Endothelial cell of umbilical vein (primary cell): ENCODE data around the gene FBXO34. TPM values are rescaled to one million over a fixed set of nuclear protein-coding genes. Genes with fewer than 3 reads are reported as not detected.

Experiments
- BruUV-seq: library from RNA; stranded (reverse); fragments of 400-500 nt; replicated peaks from 2 replicates; lab custom pipeline; 2021; lab: Mats Ljungman, UMichigan
- CTCF ChIA-PET: fragments of 300-600, 350-600 bp; sonication (Branson Sonifier 250); formaldehyde crosslinking; loops from one replicate; lab custom pipeline; 2021; ENCODE audit warnings: antibody characterized with exemption, inconsistent platforms; lab: Charles Lee
- POLR2A ChIA-PET: fragments of 300-600, 350-600 bp; sonication (Branson Sonifier 250); formaldehyde crosslinking; loops from one replicate; lab custom pipeline; 2021; ENCODE audit warnings: antibody characterized with exemption, inconsistent platforms; lab: Charles Lee
- DNase-seq: peaks from one replicate; pipeline ENCODE4 v3.0.0-alpha.2; 2011; ENCODE audit warnings: low read depth, low spot score
- FAIRE-seq: peaks from 2 replicates; lab custom pipeline; 2011; peaks lifted over from hg19 to GRCh38; lab: Jason Lieb, UNC
- H2AFZ ChIP-seq: 2 replicates; pipeline ENCODE4 v1.6.0; 2012; ENCODE audit warnings: low read depth, low read length, control low read depth, inconsistent platforms
- H3K27ac ChIP-seq: 2 replicates; pipeline ENCODE4 v1.5.1; 2011; ENCODE audit warnings: low read depth, mild to moderate bottlenecking, control low read depth, low read length, moderate library complexity; ENCODE audit not compliant: insufficient read depth
- H3K27me3 ChIP-seq, 2 experiments: 2 replicates each; pipeline versions ENCODE4 v1.6.0 to v1.6.1; 2011; ENCODE audit warnings: low read length in 2 of 2, mixed read lengths in 1 of 2; ENCODE audit not compliant: control insufficient read depth in 2 of 2, insufficient read depth in 2 of 2
- H3K36me3 ChIP-seq, 2 experiments: 2 replicates in 1 of 2; 3 replicates in 1 of 2; pipeline ENCODE4 v1.5.1; 2011; ENCODE audit warnings: low read length in 2 of 2, mild to moderate bottlenecking in 1 of 2, moderate library complexity in 1 of 2; ENCODE audit not compliant: control insufficient read depth in 2 of 2, insufficient read depth in 2 of 2; ENCODE audit errors: extremely low read depth in 1 of 2
- H3K4me1 ChIP-seq: 3 replicates; pipeline ENCODE4 v1.5.1; 2011; ENCODE audit warnings: mild to moderate bottlenecking, low read length; ENCODE audit not compliant: control insufficient read depth, insufficient read depth; ENCODE audit errors: extremely low read depth
- H3K4me2 ChIP-seq: 2 replicates; pipeline ENCODE4 v1.6.1; 2011; ENCODE audit warnings: low read length, control low read depth, mixed read lengths; ENCODE audit not compliant: insufficient read depth
- H3K4me3 ChIP-seq, 3 experiments: fragments of 200-600 bp in 1 of 3; sonication (generic), shearing (Covaris generic) in 1 of 3; replicated peaks in 1 of 3; 2 replicates each; pipeline ENCODE4 v1.5.1; 2011 to 2016; ENCODE audit warnings: control low read depth in 3 of 3, low read length in 3 of 3, mild to moderate bottlenecking in 2 of 3, inconsistent platforms in 1 of 3, low read depth in 1 of 3, moderate library complexity in 1 of 3; ENCODE audit not compliant: insufficient read depth in 1 of 3
- H3K79me2 ChIP-seq: 2 replicates; pipeline ENCODE4 v1.6.0; 2012; ENCODE audit warnings: low read length, inconsistent platforms; ENCODE audit not compliant: control insufficient read depth, insufficient read depth
- H3K9ac ChIP-seq: replicated peaks from 2 replicates; pipeline ENCODE3; 2011; ENCODE audit warnings: low read length, control low read depth; ENCODE audit not compliant: insufficient read depth; ENCODE audit errors: extremely low read depth
- H3K9me1 ChIP-seq: replicated peaks from 3 replicates; pipeline ENCODE4 v1.6.0; 2011; ENCODE audit warnings: mild to moderate bottlenecking, low read length; ENCODE audit not compliant: control insufficient read depth, insufficient read depth; ENCODE audit errors: extremely low read depth
- H3K9me3 ChIP-seq: replicated peaks from 2 replicates; pipeline ENCODE4 v1.5.1; 2012; ENCODE audit warnings: low read length, inconsistent platforms; ENCODE audit not compliant: control insufficient read depth, insufficient read depth
- H4K20me1 ChIP-seq: replicated peaks from 2 replicates; pipeline ENCODE3; 2011; ENCODE audit warnings: mild to moderate bottlenecking, low read length; ENCODE audit not compliant: control insufficient read depth, insufficient read depth; ENCODE audit errors: extremely low read depth
- CTCF ChIP-seq, 2 donors: IDR thresholded peaks; 1 replicate in 1 of 2; 2 replicates in 1 of 2; pipeline ENCODE4 v1.5.1; 2011; ENCODE audit warnings: low read length in 2 of 2, mild to moderate bottlenecking in 2 of 2, moderate library complexity in 2 of 2, control low read depth in 1 of 2, inconsistent platforms in 1 of 2, low read depth in 1 of 2; ENCODE audit not compliant: insufficient read depth in 1 of 2; ENCODE audit errors: extremely low read depth in 1 of 2
- EZH2 ChIP-seq: IDR thresholded peaks from 2 replicates; pipeline ENCODE4 v1.6.1; 2012; ENCODE audit warnings: borderline replicate concordance, low read depth, mild to moderate bottlenecking, moderate library complexity, low read length, inconsistent platforms; ENCODE audit not compliant: severe bottlenecking
- FOS ChIP-seq: IDR thresholded peaks from 2 replicates; pipeline ENCODE4 v1.6.1; 2011; ENCODE audit warnings: mild to moderate bottlenecking, low read length, moderate library complexity, borderline replicate concordance; ENCODE audit not compliant: insufficient read depth
- GATA2 ChIP-seq: IDR thresholded peaks from 2 replicates; pipeline ENCODE4 v1.7.0; 2011; ENCODE audit warnings: low read depth, mild to moderate bottlenecking, moderate library complexity, mixed read lengths, low read length; ENCODE audit not compliant: insufficient read length, insufficient read depth
- JUN ChIP-seq: IDR thresholded peaks from 2 replicates; pipeline ENCODE4 v1.6.1; 2011; ENCODE audit warnings: borderline replicate concordance, low read depth; ENCODE audit not compliant: insufficient read length, insufficient read depth
- MYC ChIP-seq: IDR thresholded peaks from one replicate; pipeline ENCODE4 v1.6.1; 2011; ENCODE audit warnings: mild to moderate bottlenecking, low read depth, low read length
- POLR2A ChIP-seq: IDR thresholded peaks from 2 replicates; pipeline ENCODE4 v1.6.1; 2012; ENCODE audit warnings: low read depth, mild to moderate bottlenecking, control low read depth, low read length
- POLR2AphosphoS5 ChIP-seq: IDR thresholded peaks from 2 replicates; pipeline ENCODE4 v1.6.1; 2012; ENCODE audit warnings: low read depth, mild to moderate bottlenecking, control low read depth, low read length, moderate library complexity; ENCODE audit not compliant: insufficient read depth
- dilution Hi-C: fragments of 300-500 bp; cut with MboI; formaldehyde crosslinking; loops from one replicate; pipeline ENCODE4 v1.15.0; 2019; ENCODE audit warnings: low sequenced_read_pairs; ENCODE audit not compliant: extremely low pct_ligation_motif_present
- intact Hi-C: fragments of 100-400 bp; cut with micrococcal nuclease; formaldehyde crosslinking; loops from one replicate; pipeline ENCODE4 v1.10.0; 2022
- polyA plus RNA-seq, 4 experiments: library from polyadenylated mRNA; depleted of rRNA in 3 of 4; stranded (reverse) in 3 of 4; unstranded in 1 of 4; fragments of >200 nt; gene quantifications; 2 replicates each; pipeline versions ENCODE4 v1.2.1 to v1.2.3, GENCODE V29; 2011 to 2012; ENCODE audit warnings: missing spikeins in 1 of 4
- total RNA-seq: library from RNA; stranded (reverse); gene quantifications from 2 replicates; pipeline ENCODE4 v1.2.3, GENCODE V29; 2021
- TF ChIP-seq, protein P1 (sequence below): IDR thresholded peaks from 2 replicates; pipeline ENCODE4 v1.6.1; 2011; ENCODE audit not compliant: insufficient read depth, insufficient read length

The FBXO34 gene
- total and polyA plus RNA-seq, 2 donors (not counting 3 experiments of a cell fraction or from before 2014, with no cell fraction given): 8.5 to 14.2 TPM

DNA sequence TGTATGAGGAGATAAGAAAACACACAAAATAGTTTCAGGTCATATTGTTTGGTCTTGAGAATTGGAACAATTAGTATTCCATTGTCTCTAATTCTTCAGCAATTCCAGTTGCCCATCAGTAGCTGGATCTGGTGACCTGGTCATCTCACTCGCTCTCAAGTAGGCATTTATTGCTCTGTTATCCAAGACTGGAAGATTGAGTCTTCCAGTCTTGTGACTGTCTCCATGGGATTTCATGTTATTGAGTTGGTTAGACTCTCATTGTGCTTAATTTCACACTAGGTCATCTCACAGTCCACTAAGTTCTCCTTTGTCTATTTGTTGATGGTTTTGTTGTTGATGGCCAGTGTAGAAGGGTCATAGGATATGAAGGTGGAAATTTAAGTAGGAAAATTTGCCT is 47.5 kb downstream of the FBXO34 start:
- no peak for FAIRE-seq
- dilution Hi-C loops (no loop called here), intact Hi-C loops (no loop called here)
- H3K36me3 ChIP-seq: no peaks in the 10 kb centered on the region
- H4K20me1 ChIP-seq: no peaks in the 10 kb centered on the region
- H3K4me3 ChIP-seq: no peak overlapping the region
- TF ChIP-seq JUN: no peak
- TF ChIP-seq, protein P1, sequence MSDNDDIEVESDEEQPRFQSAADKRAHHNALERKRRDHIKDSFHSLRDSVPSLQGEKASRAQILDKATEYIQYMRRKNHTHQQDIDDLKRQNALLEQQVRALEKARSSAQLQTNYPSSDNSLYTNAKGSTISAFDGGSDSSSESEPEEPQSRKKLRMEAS: no peak
- TF ChIP-seq FOS: no peak
- no peak for TF ChIP-seq MYC
- TF ChIP-seq POLR2AphosphoS5: no peak
- no peak for TF ChIP-seq EZH2
- no peak for TF ChIP-seq CTCF (IDR thresholded peaks at IDR 0.05; ENCODE audit: extremely low read depth in 1 of 2, insufficient read depth in 1 of 2, low read depth in 1 of 2, low read length in 2 of 2)
- TF ChIP-seq GATA2: no peak
- TF ChIP-seq POLR2A: no peak
- no peaks in the 10 kb centered on the region for H3K27me3 ChIP-seq
- no peaks in the 10 kb centered on the region for H3K79me2 ChIP-seq
- no peaks in the 10 kb centered on the region for H3K4me1 ChIP-seq
- H3K9ac ChIP-seq: no peak overlapping the region
- no peaks in the 10 kb centered on the region for H3K9me3 ChIP-seq
- H3K9me1 ChIP-seq: no peaks in the 10 kb centered on the region
- CTCF ChIA-PET: interaction anchor here (0.9 to 1.5 kb wide), 3 partner anchors 12 to 73 kb away, joined by 3 read pairs; no protein-coding TSS in a partner anchor
- no peak overlapping the region for H3K27ac ChIP-seq
- no peak for DNase-seq
- POLR2A ChIA-PET: no interaction called here
- no peak overlapping the region for H2AFZ ChIP-seq
- no peak overlapping the region for H3K4me2 ChIP-seq
- BruUV-seq: no TSS peak
